ENCODE measurements around the gene DDX51.

Gene DDX51

GRCh38 chr12:132163911-132164288 lies 19.8 kb upstream of the DDX51 start:
- H3K4me3 Mint-ChIP-seq = no peak overlapping the region
- peaks cover 17% of the 10 kb centered on the region for H3K4me1 Mint-ChIP-seq (ENCODE audit: low read depth)
- H3K27ac Mint-ChIP-seq = no peak overlapping the region
- H3K9me3 Mint-ChIP-seq = no peaks in the 10 kb centered on the region
- no peaks in the 10 kb centered on the region for H3K27me3 Mint-ChIP-seq
- peaks cover 4% of the 10 kb centered on the region for H3K36me3 Mint-ChIP-seq (ENCODE audit: low read depth)

DNA sequence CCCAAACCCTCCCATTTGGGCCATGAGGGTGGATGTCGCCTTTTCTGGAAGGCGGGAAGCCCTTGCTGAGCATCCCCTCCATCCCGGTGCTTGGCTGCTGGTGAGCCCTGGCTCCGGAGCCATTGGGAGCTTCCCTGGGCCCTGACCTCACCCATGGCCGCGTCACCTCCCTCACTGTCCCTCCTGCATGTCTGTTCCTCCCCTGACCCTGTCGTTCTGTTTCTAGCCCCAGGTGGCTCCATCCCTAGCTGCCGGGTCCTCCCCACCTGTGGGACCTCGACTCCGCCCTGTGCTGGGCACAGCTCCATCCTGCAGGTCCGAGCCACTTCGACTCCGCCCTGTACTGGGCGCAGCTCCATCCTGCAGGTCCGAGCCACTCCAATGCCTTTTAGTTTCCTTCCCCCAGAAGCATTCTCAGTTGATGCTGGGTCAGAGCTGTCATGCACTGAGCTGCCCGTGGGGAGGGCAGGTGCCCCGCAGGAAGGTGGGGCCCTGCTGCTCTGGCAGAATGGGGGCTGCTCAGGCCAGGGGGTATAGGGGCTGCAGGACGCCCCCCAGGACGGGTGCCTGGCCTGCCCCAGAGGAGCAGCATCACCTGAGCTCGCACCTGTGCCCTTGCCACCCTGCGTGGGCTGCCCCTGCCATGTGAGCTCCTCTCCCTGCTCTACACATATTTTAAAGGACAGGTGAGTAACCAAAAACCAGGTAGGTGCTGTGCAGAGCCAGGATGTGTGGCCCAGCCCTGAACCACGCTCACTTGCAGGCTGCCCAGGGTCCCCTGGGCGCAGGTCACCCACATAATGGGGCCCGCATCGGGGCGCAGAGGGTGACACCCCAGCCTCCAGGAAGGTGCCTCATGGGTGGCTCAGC lies 19.2 kb upstream of the DDX51 start:
- Mint-ChIP-seq H3K36me3 (ENCODE audit: low read depth) (peaks cover 4% of the 10 kb centered on the region), H3K9me3 (no peaks in the 10 kb centered on the region), H3K4me1 (ENCODE audit: low read depth) (peaks cover 17% of the 10 kb centered on the region), H3K27me3 (no peaks in the 10 kb centered on the region), H3K4me3 (no peak overlapping the region), H3K27ac (no peak overlapping the region)

DNA sequence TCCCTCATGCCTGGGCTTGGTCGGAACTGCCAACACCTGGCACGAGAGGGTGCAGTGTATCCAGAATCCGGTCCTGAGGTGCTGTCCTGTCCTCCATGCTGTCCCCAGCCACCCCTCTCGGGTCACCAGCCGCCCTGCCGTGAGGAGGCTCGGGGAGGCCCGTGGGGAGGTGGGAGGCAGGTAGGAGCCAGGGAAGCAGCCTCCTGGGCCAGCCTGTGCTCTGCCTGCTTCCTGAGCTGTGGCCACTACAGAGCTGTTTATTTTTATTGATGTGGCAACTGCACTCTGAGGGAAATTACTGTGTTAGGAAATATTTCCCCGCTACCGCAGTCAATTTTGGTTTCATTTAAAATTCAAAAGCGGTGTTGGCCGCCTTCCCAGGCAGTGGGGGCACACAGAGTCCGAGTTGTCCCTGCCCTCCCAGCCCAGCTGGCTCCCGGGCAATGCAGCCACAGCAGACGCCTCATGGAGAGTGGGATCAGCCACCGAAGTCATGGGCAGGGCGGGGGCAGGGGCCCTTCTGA lies 18.5 kb upstream of the DDX51 start:
- H3K36me3 Mint-ChIP-seq (ENCODE audit: low read depth) = peaks cover 4% of the 10 kb centered on the region
- no peak overlapping the region for H3K27ac Mint-ChIP-seq
- peaks cover 13% of the 10 kb centered on the region for H3K4me1 Mint-ChIP-seq (ENCODE audit: low read depth)
- H3K9me3 Mint-ChIP-seq = no peaks in the 10 kb centered on the region
- H3K27me3 Mint-ChIP-seq = no peaks in the 10 kb centered on the region
- H3K4me3 Mint-ChIP-seq = no peak overlapping the region

DNA sequence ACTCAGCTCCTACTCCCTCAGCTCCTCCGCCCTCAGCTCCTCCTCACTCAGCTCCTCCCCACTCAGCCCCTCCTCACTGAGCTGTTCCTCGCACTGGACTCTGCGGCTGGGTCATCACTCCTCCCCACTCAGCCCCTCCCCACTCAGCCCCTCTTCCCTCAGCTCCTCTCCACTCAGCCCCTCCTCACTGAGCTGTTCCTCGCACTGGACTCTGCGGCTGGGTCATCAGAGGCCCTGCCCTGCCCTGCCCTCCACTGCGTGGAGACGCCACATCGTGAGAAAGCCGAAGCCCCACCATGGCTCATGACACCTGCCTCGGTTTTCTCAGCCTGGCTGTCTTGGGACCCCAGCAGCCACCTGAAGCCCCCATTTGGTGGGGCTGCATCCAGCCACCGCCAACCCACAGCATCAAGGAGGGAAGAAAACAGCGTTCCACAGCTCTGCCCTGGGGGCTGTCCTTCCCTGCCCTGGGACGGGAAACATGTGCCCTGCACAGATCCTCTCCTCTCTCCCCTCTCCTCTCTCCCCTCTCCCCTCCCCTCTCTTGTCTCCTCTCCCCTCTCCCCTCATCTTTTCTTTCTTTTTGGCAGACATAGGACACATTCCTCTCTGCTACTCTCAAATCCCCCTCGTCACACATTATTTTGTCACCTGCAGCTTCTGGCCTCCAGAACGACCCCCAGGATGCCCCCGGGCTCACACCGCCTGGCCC lies 17.8 kb upstream of the DDX51 start:
- Mint-ChIP-seq H3K9me3 (no peaks in the 10 kb centered on the region), H3K27ac (no peak overlapping the region), H3K36me3 (ENCODE audit: low read depth) (peaks cover 4% of the 10 kb centered on the region), H3K27me3 (no peaks in the 10 kb centered on the region), H3K4me3 (no peak overlapping the region), H3K4me1 (ENCODE audit: low read depth) (peaks cover 12% of the 10 kb centered on the region)

GRCh38 chr12:132161036-132161781 lies 17.1 kb upstream of the DDX51 start:
- peaks cover 4% of the 10 kb centered on the region for H3K36me3 Mint-ChIP-seq (ENCODE audit: low read depth)
- H3K4me3 Mint-ChIP-seq = no peak overlapping the region
- H3K4me1 Mint-ChIP-seq (ENCODE audit: low read depth) = peaks cover 12% of the 10 kb centered on the region
- no peak overlapping the region for H3K27ac Mint-ChIP-seq
- H3K27me3 Mint-ChIP-seq = no peaks in the 10 kb centered on the region
- H3K9me3 Mint-ChIP-seq = no peaks in the 10 kb centered on the region

GRCh38 chr12:132160601-132161035 lies 16.5 kb upstream of the DDX51 start:
- H3K27ac Mint-ChIP-seq = no peak overlapping the region

DNA sequence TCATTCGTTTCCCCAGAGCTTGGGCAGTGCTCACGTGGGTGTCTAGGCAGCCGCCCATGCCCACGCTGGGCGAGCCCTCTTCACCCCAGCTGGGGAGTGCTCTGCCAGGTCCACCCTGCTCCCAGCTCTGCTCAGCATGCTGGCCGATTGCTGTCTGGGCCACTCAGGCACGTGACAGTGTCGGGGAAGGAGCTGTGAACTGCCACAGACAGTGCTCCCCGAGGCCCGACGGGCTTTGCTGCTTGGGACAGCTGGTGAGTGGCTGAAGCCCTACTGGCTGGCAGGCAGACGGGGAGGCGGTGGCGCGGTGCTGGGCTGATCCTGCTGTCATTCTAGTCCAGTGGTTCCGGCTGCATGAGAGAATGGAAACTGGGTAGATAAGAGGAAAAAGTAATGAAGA lies 15.9 kb upstream of the DDX51 start:
- H3K27ac Mint-ChIP-seq = no peak overlapping the region
- H3K4me1 Mint-ChIP-seq (ENCODE audit: low read depth) = peaks cover 12% of the 10 kb centered on the region
- no peaks in the 10 kb centered on the region for H3K9me3 Mint-ChIP-seq
- H3K36me3 Mint-ChIP-seq (ENCODE audit: low read depth) = peaks cover 4% of the 10 kb centered on the region
- H3K4me3 Mint-ChIP-seq = no peak overlapping the region
- H3K27me3 Mint-ChIP-seq = no peaks in the 10 kb centered on the region

More at GRCh38 chr12:132160601-132161035, 16.5 kb upstream of the DDX51 start:
- Mint-ChIP-seq H3K4me1 (ENCODE audit: low read depth) (peaks cover 12% of the 10 kb centered on the region), H3K9me3 (no peaks in the 10 kb centered on the region), H3K36me3 (ENCODE audit: low read depth) (peaks cover 4% of the 10 kb centered on the region), H3K4me3 (no peak overlapping the region), H3K27me3 (no peaks in the 10 kb centered on the region)

- Mint-ChIP-seq H3K4me3 (no peak overlapping the region), H3K27ac (no peak overlapping the region), H3K36me3 (ENCODE audit: low read depth) (peaks cover 4% of the 10 kb centered on the region), H3K9me3 (no peaks in the 10 kb centered on the region), H3K4me1 (ENCODE audit: low read depth) (peaks cover 11% of the 10 kb centered on the region), H3K27me3 (no peaks in the 10 kb centered on the region)
Observed at GRCh38 chr12:132159555-132160003, 15.5 kb upstream of the DDX51 start.

DNA sequence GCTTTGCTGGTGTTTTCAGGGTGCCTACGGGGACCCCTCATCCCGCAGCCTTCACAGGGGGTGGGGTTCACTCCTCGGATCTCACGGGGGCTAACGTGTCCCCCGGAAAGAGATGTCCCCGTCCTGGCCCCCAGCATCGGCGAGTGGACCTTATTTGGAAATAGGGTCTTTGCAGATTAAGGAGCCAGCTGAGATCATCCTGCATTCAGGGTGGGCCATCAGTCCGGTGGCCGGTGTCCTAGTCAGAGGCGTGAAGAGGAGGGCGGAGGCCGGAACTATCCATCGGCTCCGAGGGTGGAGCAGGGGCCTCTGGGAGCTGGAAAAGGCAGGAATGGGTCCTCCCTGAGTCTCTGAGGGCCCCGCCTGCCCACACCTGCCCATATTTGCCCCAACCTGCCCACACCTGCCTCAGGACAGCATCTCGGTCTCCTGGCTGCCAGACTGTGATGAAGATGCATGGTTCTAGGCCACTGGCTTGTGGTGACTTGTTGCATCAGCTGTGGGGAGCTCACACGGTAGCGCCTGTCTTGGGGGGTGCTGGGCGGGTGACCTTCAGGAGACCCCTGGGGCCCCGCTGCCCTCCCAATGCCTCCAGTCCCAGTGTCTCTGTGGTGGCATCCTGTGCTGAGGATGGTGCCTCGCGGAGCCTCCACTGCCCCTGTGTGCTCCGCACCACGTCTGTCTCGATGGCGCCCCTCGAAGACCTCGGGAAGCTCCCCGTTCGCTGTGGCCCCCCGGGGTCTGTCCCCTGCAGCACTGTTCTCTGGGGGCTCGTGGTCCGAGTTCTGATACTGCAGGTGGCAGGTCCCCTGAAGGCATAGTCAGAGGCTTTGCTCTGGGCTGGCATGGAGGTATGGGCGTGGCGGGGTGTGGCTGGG lies 14.8 kb upstream of the DDX51 start:
- no peaks in the 10 kb centered on the region for H3K9me3 Mint-ChIP-seq
- no peak overlapping the region for H3K27ac Mint-ChIP-seq
- no peaks in the 10 kb centered on the region for H3K27me3 Mint-ChIP-seq
- peaks cover 4% of the 10 kb centered on the region for H3K36me3 Mint-ChIP-seq (ENCODE audit: low read depth)
- peaks cover 5% of the 10 kb centered on the region for H3K4me1 Mint-ChIP-seq (ENCODE audit: low read depth)
- no peak overlapping the region for H3K4me3 Mint-ChIP-seq

DNA sequence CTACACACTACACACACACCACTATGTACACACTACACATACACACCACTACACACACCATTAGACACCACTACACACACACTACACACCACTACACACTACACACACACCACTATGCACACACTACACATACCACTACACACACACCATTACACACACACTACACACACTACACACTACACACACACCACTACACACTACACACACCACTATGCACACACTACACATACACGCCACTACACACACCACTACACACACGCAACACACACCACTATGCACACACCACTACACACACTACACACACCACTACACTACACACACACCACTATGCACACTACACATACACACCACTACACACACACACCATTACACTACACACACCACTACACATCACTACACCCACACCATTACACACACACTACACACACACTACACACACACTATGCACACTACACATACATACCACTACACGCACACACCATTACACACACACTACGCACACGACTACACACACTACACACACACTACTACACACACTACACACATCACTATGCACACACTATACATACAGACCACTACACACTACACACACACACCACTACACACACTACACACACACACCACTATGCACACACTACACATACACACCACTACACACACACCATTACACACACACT lies 13.8 kb upstream of the DDX51 start:
- H3K4me1 Mint-ChIP-seq (ENCODE audit: low read depth) = no peaks in the 10 kb centered on the region
- no peaks in the 10 kb centered on the region for H3K27me3 Mint-ChIP-seq

DNA sequence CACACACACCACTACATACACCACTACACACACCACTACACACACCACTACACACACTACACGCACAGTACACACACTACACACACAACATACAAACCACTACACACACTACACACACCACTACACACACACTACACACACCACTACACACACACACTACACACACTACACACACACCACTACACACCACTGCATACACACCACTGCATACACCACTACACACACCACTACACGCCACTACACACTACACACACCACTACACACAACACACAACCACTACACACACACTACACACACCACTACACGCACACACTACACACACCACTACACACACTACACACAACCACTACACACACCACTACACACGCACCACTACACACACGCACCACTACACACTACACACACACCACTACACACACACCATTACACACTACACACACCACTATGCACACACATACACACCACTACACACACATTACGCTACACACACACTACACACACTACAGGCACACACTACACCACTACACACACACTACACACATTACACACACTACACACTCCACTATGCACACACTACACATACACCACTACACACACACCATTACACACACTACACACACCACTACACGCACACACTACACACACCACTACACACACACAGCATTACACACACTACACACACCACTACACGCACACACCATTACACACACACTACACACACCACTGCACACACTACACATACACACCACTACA lies 12.6 kb upstream of the DDX51 start:
- Mint-ChIP-seq H3K27ac (no peak overlapping the region), H3K4me1 (ENCODE audit: low read depth) (no peaks in the 10 kb centered on the region), H3K27me3 (no peaks in the 10 kb centered on the region), H3K36me3 (ENCODE audit: low read depth) (peaks cover 4% of the 10 kb centered on the region), H3K9me3 (no peaks in the 10 kb centered on the region), H3K4me3 (no peak overlapping the region)

More for the DNA sequence above, 13.8 kb upstream of the DDX51 start:
- Mint-ChIP-seq H3K4me3 (no peak overlapping the region), H3K27ac (no peak overlapping the region), H3K9me3 (no peaks in the 10 kb centered on the region), H3K36me3 (ENCODE audit: low read depth) (peaks cover 4% of the 10 kb centered on the region)

DNA sequence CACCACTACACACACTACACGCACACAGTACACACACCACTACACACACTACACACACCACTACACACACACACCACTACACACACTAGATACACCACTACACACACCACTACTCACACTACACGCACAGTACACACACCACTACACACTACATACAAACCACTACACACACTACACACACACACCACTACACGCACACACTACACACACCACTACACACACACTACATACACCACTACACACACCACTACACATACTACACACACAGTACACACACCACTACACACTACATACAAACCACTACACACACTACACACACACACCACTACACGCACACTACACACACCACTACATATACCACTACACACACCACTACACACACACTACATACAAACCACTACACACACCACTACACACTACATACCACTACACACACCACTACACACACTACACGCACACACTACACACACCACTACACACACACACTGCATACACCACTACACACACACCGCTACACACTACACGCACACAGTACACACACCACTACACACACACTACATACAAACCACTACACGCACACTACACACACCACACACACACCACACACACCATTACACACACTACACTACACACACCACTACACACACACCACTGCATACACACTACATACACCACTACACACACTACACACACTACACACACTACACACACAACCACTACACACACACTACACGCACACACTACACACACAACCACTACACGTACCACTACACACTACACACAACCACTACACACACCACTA lies 11.9 kb upstream of the DDX51 start:
- Mint-ChIP-seq H3K4me1 (ENCODE audit: low read depth) (no peaks in the 10 kb centered on the region), H3K27ac (no peak overlapping the region)

More for the DNA sequence above, 11.9 kb upstream of the DDX51 start:
- Mint-ChIP-seq H3K4me3 (no peak overlapping the region), H3K27me3 (no peaks in the 10 kb centered on the region), H3K36me3 (ENCODE audit: low read depth) (peaks cover 4% of the 10 kb centered on the region), H3K9me3 (no peaks in the 10 kb centered on the region)
